ENCODE results near the gene HTRA3.

HTRA3 gene

GRCh38 chr4:8282742-8283141, 13.2 kb downstream of the HTRA3 start:
- no peak for DNase-seq

GRCh38 chr4:8283161-8283560, 13.6 kb downstream of the HTRA3 start:
- DNase-seq, result no peak

DNA sequence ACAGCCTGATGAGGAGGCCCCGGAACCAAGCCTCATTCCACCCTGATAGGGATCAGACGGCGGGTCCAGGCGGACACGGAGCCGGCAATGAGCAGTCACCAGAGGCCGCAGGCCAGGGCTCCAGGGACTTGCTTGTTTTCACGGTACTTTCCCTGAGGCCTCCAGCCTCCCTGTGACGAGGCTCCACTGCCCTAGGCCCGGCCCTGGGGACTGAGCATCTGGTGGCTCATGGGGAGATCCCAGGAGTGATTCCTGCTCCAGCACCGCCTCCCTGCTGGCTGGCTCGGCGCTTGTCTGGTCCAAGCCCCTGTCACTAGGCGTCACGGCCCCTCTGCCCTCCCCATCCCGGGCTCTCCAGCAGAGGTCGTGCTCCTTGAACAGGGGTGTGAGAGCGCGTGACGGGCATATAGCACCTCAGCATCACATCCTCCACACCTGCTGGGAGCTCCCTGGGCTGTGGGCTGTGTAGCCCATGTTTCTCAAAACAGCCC, 14.1 kb downstream of the HTRA3 start:
- DNase-seq, result no peak

- no peak for DNase-seq
Measured at GRCh38 chr4:8284391-8284790, 14.8 kb downstream of the HTRA3 start.

GRCh38 chr4:8285143-8285975, 15.8 kb downstream of the HTRA3 start:
- no peak for DNase-seq

- DNase-seq, result no peak
Measured at GRCh38 chr4:8285976-8286718, 16.6 kb downstream of the HTRA3 start.

GRCh38 chr4:8286719-8287342, 17.3 kb downstream of the HTRA3 start:
- no peak for DNase-seq

DNA sequence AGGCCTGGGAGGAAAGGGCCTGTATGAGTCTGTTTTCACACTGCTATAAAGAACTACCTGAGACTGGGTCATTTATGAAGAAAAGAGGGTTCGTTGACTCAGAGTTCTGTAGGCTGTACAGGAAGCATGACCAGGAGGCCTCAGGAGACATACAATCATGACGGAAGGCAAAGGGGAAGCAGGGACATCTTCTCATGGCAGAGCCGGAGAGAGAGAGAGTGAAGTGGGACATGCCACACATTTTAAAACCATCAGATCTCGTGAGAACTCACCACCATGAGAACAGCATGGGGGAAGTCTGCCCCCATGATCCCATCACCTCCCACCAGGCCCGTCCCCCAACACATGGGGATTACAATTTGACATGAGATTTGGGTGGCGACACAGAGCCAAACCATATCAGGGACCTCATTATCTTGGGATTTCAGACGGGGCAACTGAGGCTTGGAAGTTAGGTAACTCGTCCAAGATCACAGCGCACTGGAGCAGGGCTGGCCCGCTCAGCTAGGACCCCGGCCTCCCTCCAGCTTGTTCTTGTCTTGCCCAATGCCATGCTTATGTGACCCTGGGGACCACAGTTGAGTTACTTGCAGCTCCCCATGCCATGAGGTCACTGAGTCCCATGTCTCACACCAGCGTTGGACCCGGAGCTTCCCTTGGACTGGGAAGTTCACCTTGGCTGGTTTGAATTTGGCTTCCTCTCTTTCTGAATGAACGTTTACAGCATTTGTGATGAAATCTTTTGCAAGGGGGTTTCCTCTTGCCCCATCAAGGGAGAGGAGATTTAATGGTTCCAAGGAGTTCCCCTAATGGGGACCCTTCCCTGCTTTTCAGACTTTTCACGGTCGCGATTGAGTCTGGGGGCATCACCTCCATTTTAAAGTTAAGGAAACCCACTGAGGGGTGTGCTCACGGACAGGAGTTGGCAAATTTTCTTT, 18.1 kb downstream of the HTRA3 start:
- DNase-seq, result no peak

- DNase-seq, result no peak
Measured at GRCh38 chr4:8289151-8289750, 19.7 kb downstream of the HTRA3 start.

DNA sequence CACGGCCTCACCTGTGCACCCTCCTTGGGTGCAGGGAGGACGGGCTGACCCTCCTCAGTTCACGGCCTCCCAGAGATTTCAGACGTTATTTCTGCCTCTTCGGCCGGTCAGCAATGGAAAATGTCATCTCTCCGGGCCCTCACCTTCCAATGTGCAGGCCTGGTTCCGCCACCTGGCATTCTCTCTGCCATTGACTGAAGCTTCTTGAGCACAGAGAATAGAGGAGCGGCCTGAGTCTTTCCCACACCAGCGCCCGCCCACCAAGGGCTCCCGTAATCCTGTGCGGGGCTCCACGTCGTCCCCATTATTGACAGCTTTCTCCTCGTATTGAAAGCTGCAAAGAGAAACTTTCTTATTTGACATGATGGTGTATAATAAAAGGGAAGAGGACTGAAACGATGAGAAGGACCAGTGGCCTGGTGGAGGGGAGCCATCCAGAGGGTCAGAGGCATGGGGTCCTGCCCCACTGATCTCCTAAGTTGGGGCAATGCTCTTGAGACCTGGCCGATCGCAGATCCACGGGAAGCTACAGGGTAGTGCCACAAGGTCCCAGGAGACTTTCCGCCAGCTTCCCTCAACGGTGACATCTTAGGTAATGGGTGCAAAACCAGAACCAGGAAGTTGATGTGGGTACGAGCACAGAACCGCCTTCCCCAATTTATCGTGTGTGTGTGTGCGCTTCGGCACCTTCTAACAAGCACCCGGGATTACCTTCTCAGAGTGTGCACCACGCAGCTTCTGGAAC, 20.6 kb downstream of the HTRA3 start:
- no peak for DNase-seq

DNA sequence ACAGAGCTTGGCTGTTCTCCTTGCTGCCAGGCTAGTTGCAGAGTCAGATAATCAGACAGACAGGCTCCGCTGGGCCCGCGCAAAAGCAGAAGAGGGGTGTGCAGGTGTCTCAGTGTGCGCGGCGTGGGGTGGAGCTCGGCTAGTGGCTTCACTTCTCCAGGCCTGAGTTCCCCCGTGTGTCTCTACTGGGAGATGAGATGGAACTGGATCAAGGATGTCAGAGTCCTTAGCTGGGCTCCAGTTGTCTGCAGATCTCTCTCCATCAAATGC, 21.1 kb downstream of the HTRA3 start:
- no peak for DNase-seq

- no peak for DNase-seq
Measured at GRCh38 chr4:8291036-8291682, 21.6 kb downstream of the HTRA3 start.

DNA sequence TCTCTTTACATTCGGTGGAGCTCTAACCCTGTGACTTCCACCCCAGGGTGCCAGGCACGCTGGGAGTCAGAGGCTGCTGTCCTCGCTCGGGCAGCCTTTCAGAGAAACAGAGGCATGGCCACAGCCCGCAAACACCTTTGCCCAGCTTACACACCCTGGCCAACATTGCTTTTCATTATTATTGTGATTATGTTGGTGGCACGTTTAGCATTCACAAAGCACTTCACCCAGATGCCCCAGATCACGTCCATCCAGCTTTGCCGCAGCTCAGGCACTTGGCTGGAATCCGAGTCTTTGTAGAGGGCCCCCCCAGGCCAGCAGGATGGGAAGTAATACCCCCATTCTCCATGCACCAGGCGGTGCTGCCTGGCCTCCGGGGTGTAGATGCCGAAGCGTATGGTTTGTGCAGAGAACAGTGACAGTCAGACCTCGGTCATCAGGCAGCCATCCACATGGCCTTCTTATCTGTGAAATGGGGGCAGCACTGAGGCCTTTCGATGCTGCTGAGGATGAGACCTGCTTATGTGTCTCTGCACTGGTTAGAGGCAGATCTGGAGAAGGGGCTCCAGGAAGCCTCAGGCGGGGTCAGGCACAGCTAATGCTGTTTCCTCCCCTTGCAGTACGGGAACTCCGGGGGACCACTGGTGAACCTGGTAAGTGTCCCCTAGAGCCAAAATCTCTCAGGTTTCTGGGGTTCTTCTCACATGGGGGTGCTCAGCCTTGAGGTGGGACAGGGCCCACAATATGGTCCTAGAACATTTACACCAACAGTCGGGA, 22.3 kb downstream of the HTRA3 start:
- no peak for DNase-seq

- DNase-seq, result no peak
Measured at GRCh38 chr4:8292478-8293107, 23.0 kb downstream of the HTRA3 start.

DNA sequence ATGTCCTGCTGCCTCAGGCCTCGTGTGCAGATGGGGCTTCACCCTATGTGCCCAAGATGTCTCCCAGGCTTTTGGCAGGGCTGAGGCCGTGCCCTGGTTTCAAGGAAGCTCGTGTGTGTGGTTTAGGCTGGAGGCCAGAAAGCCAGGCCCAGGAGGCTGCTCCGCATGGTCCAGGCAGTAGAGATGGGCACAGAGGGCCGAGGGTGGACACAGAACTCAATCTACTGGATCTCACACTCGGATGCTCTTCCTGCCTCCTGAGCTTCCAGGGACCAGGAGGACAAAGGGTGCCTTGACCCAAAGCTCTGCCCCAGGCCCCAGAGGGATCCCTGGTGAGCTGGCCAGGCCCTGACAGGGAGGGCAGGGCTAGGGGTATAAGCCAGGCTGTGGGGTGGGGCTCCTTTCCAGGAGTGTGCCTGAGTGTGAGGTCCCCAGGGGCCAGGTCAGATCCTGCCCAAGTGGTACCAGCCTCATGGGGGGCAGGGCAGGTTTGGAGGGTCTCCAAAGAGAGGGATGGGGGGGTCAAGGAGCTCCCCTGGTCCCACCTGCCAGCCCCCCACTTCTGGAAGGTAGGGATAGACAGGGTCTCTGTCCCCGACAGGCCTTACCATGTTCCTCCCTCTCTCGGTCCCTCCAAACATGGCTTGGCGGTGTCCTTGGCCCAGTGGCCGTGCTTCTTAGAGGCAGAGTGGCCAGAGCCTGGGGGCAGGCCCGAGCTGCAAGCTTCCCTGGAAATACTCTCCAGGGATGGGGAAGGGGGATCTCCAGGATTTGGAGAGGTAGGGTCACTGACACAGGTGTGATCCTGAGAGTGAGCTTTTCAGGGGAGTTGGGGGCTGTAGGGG, 23.8 kb downstream of the HTRA3 start:
- DNase-seq, result no peak

DNA sequence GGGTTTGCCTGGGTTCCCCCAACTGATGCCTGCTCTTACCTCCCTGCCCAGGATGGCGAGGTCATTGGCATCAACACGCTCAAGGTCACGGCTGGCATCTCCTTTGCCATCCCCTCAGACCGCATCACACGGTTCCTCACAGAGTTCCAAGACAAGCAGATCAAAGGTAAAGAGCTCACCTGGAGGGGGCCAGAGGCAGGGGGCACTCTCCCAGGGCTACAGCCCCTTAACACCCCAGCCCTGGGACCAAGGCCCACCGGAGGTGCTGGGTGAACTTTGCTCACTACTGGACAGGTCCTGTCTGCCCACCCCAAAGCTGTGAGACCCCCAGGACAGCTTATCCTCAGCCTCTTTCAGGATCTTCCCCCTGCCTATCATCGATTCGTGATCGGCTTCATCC, 24.5 kb downstream of the HTRA3 start:
- DNase-seq, result no peak

DNA sequence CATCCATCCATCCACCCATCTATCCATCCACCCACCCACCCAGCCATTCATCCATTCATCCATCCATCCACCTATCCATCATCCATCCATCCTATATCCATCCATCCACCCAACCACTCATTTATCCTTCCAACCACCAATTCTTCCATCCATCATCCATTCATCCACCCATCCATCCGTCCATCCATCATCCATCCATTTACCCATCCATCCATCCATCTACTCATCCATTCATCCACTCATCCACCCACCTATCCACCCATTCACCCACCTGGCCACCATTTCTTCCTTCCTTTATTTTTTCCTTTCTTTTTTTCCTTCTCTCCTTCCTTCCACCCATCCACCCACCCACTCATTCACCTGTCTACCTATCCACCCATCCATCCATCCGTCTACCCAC, 25.2 kb downstream of the HTRA3 start:
- no peak for DNase-seq

GRCh38 chr4:8295471-8295870, 25.9 kb downstream of the HTRA3 start:
- no peak for DNase-seq

DNA sequence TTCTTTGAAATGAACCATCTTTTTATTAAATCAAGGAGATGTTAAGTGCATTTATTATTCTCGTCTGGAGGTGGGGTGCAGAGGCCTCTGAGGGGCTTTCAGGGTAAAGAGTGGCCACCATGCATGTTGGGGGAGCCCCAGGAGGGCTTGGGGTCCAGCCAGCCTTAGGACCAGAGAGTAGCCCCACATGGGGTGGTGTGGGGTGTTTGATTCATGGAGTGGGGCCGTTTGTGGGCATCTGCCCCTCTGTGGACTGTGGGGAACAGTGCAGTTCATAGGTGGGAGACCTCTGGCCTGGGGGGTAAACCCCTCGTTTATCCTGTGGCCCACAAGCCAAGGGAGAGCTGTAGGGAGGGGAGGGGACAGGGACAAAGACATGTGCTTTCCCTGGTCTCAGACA, 26.9 kb downstream of the HTRA3 start:
- no peak for DNase-seq

Data from cerebellar nuclear complex (tissue), 1 donor.